ENCODE data around the gene NSMCE4A.

- TF ChIP-seq TRIM28 (IDR thresholded peaks at IDR 0.05) (no peak), ATF6 (CRISPR knock-in tag; IDR thresholded peaks at IDR 0.05) (no peak), CTCF (IDR thresholded peaks at IDR 0.05 in 2 of 3, conservative IDR thresholded peaks at IDR 0.05 in 1 of 3; ENCODE audit: insufficient read depth in 2 of 3, low read depth in 1 of 3, low read length in 3 of 3) (no peak), JUND (IDR thresholded peaks at IDR 0.05; ENCODE audit: borderline replicate concordance, low read depth, low read length) (no peak), JUND (tag; IDR thresholded peaks at IDR 0.05; ENCODE audit: borderline replicate concordance, low read depth, low read length) (no peak)
These were observed 39.3 kb downstream of the NSMCE4A start for GRCh38 chr10:121935702-121936101.

Data from K562 (cell line).